ENCODE measurements around the gene CACTIN.
A peak's percentile ranks its signal among the peaks of the same experiment; 100 is the strongest.
"Not testable (repeated sequence)": the region's sequence is repeated elsewhere in the genome, so short reads cannot be mapped to it uniquely, and the experiment has no call there.

CACTIN gene

GRCh38 chr19:3584036-3584802 lies 42.4 kb downstream of the CACTIN start:
- H4K8ac ChIP-seq (ENCODE audit: low read length); H3K14ac ChIP-seq (ENCODE audit: low read length in 2 of 2); H2BK5ac ChIP-seq (ENCODE audit: low read depth, low read length, poor library complexity, severe bottlenecking); DNase-seq; H3K79me1 ChIP-seq (replicated peaks; ENCODE audit: low read length, poor library complexity, severe bottlenecking); H2BK15ac ChIP-seq (ENCODE audit: low read depth, poor library complexity, severe bottlenecking); H2AFZ ChIP-seq (ENCODE audit: low read depth, low read length); H3K36me3 ChIP-seq (ENCODE audit: control insufficient read depth in 1 of 2, insufficient read depth in 2 of 2, low read depth in 1 of 2, low read length in 2 of 2); H3K4me2 ChIP-seq (ENCODE audit: low read length, poor library complexity, severe bottlenecking); H2AK5ac ChIP-seq (ENCODE audit: low read length, severe bottlenecking); H4K91ac ChIP-seq (ENCODE audit: low read length); H3K9me3 ChIP-seq (ENCODE audit: control insufficient read depth, low read length); H2BK120ac ChIP-seq (ENCODE audit: low read depth, low read length); H3K4ac ChIP-seq (ENCODE audit: low read depth in 1 of 2, low read length in 2 of 2); H3K4me3 ChIP-seq (ENCODE audit: insufficient read depth in 1 of 2, low read depth in 1 of 2, low read length in 2 of 2); H3K23ac ChIP-seq (ENCODE audit: low read length in 2 of 2); H2BK12ac ChIP-seq (ENCODE audit: low read length in 2 of 2); H3K18ac ChIP-seq (ENCODE audit: low read depth in 1 of 2, low read length in 2 of 2); H3K27ac ChIP-seq (ENCODE audit: low read length, poor library complexity, severe bottlenecking); H3K9ac ChIP-seq (ENCODE audit: low read length): not testable (repeated sequence)
- Histone ChIP-seq H3K4me1 (ENCODE audit: control insufficient read depth, insufficient read depth, low read depth, low read length) (peaks cover 13% of the 10 kb centered on the region), H3K27me3 (ENCODE audit: control insufficient read depth in 1 of 2, insufficient read depth in 1 of 2, low read length in 2 of 2) (peaks cover 5 to 16% of the 10 kb centered on the region in 2 experiments)
- 88% methylated on average over 10 of the region's 15 CpGs for WGBS

GRCh38 chr19:3581792-3582191 lies 44.8 kb downstream of the CACTIN start:
- DNase-seq; H2AK5ac ChIP-seq (ENCODE audit: low read length, severe bottlenecking); H3K23ac ChIP-seq (ENCODE audit: low read length in 2 of 2); H2BK120ac ChIP-seq (ENCODE audit: low read depth, low read length); H3K79me1 ChIP-seq (replicated peaks; ENCODE audit: low read length, poor library complexity, severe bottlenecking); H3K9ac ChIP-seq (ENCODE audit: low read length); H3K4me3 ChIP-seq (ENCODE audit: insufficient read depth in 1 of 2, low read depth in 1 of 2, low read length in 2 of 2); H2BK5ac ChIP-seq (ENCODE audit: low read depth, low read length, poor library complexity, severe bottlenecking); H3K18ac ChIP-seq (ENCODE audit: low read depth in 1 of 2, low read length in 2 of 2); H2BK15ac ChIP-seq (ENCODE audit: low read depth, poor library complexity, severe bottlenecking); H3K4me2 ChIP-seq (ENCODE audit: low read length, poor library complexity, severe bottlenecking); H2AFZ ChIP-seq (ENCODE audit: low read depth, low read length); H2BK12ac ChIP-seq (ENCODE audit: low read length in 2 of 2); H3K4ac ChIP-seq (ENCODE audit: low read depth in 1 of 2, low read length in 2 of 2); H4K8ac ChIP-seq (ENCODE audit: low read length); H4K91ac ChIP-seq (ENCODE audit: low read length); H3K14ac ChIP-seq (ENCODE audit: low read length in 2 of 2); H3K9me3 ChIP-seq (ENCODE audit: control insufficient read depth, low read length); H3K27ac ChIP-seq (ENCODE audit: low read length, poor library complexity, severe bottlenecking): not testable (repeated sequence)
- H3K36me3 ChIP-seq (ENCODE audit: control insufficient read depth in 1 of 2, insufficient read depth in 2 of 2, low read depth in 1 of 2, low read length in 2 of 2) = peaks cover 0 to 22% of the 10 kb centered on the region in 2 experiments
- peaks cover 5 to 13% of the 10 kb centered on the region in 2 experiments for H3K27me3 ChIP-seq (ENCODE audit: control insufficient read depth in 1 of 2, insufficient read depth in 1 of 2, low read length in 2 of 2)
- H3K4me1 ChIP-seq (ENCODE audit: control insufficient read depth, insufficient read depth, low read depth, low read length) = peaks cover 18% of the 10 kb centered on the region
- 74% methylated on average over 4 of the region's 4 CpGs for WGBS

GRCh38 chr19:3580156-3580934 lies 46.2 kb downstream of the CACTIN start:
- 16% methylated on average over 8 of the region's 11 CpGs for WGBS
- peaks cover 9 to 36% of the 10 kb centered on the region in 2 experiments for H3K36me3 ChIP-seq (ENCODE audit: control insufficient read depth in 1 of 2, insufficient read depth in 2 of 2, low read depth in 1 of 2, low read length in 2 of 2)

GRCh38 chr19:3578390-3578789 lies 48.2 kb downstream of the CACTIN start:
- H3K4ac ChIP-seq (ENCODE audit: low read depth in 1 of 2, low read length in 2 of 2) = no peak overlapping the region
- no peaks in the 10 kb centered on the region for H3K27me3 ChIP-seq (ENCODE audit: control insufficient read depth in 1 of 2, insufficient read depth in 1 of 2, low read length in 2 of 2)
- no peak overlapping the region for H3K27ac ChIP-seq (ENCODE audit: low read length, poor library complexity, severe bottlenecking)
- H4K91ac ChIP-seq (ENCODE audit: low read length) = no peak overlapping the region
- peaks cover 15 to 50% of the 10 kb centered on the region in 2 experiments for H3K36me3 ChIP-seq (ENCODE audit: control insufficient read depth in 1 of 2, insufficient read depth in 2 of 2, low read depth in 1 of 2, low read length in 2 of 2)
- H2BK12ac ChIP-seq (ENCODE audit: low read length in 2 of 2) = peak overlapping the region in 1 of 2 experiments; percentile 5
- H3K9ac ChIP-seq (ENCODE audit: low read length) = no peak overlapping the region
- H2BK15ac ChIP-seq (ENCODE audit: low read depth, poor library complexity, severe bottlenecking) = peak overlapping the region; percentile 7
- H2BK120ac ChIP-seq (ENCODE audit: low read depth, low read length) = peak overlapping the region; percentile 49
- H3K4me3 ChIP-seq (ENCODE audit: insufficient read depth in 1 of 2, low read depth in 1 of 2, low read length in 2 of 2) = no peak overlapping the region
- peaks cover 11% of the 10 kb centered on the region for H3K79me1 ChIP-seq (replicated peaks; ENCODE audit: low read length, poor library complexity, severe bottlenecking)
- H3K4me2 ChIP-seq (ENCODE audit: low read length, poor library complexity, severe bottlenecking) = no peak overlapping the region
- no peak overlapping the region for H2AK5ac ChIP-seq (ENCODE audit: low read length, severe bottlenecking)
- H3K23ac ChIP-seq (ENCODE audit: low read length in 2 of 2) = no peak overlapping the region
- H4K8ac ChIP-seq (ENCODE audit: low read length) = no peak overlapping the region
- H2AFZ ChIP-seq (ENCODE audit: low read depth, low read length) = no peak overlapping the region
- 77% methylated on average over 17 of the region's 17 CpGs for WGBS
- H2BK5ac ChIP-seq (ENCODE audit: low read depth, low read length, poor library complexity, severe bottlenecking) = no peak overlapping the region
- H3K4me1 ChIP-seq (ENCODE audit: control insufficient read depth, insufficient read depth, low read depth, low read length) = peaks cover 26% of the 10 kb centered on the region
- H3K14ac ChIP-seq (ENCODE audit: low read length in 2 of 2) = no peak overlapping the region
- DNase-seq = no peak
- no peak overlapping the region for H3K18ac ChIP-seq (ENCODE audit: low read depth in 1 of 2, low read length in 2 of 2)
- no peaks in the 10 kb centered on the region for H3K9me3 ChIP-seq (ENCODE audit: control insufficient read depth, low read length)

More at GRCh38 chr19:3580156-3580934, 46.2 kb downstream of the CACTIN start:
- Histone ChIP-seq H2AK5ac (ENCODE audit: low read length, severe bottlenecking) (no peak overlapping the region), H4K91ac (ENCODE audit: low read length) (no peak overlapping the region), H3K27ac (ENCODE audit: low read length, poor library complexity, severe bottlenecking) (no peak overlapping the region), H2AFZ (ENCODE audit: low read depth, low read length) (no peak overlapping the region), H2BK120ac (ENCODE audit: low read depth, low read length) (no peak overlapping the region), H2BK15ac (ENCODE audit: low read depth, poor library complexity, severe bottlenecking) (no peak overlapping the region), H2BK5ac (ENCODE audit: low read depth, low read length, poor library complexity, severe bottlenecking) (no peak overlapping the region), H3K4ac (ENCODE audit: low read depth in 1 of 2, low read length in 2 of 2) (peak overlapping the region in 1 of 2 experiments; percentile 40), H3K4me2 (ENCODE audit: low read length, poor library complexity, severe bottlenecking) (no peak overlapping the region), H3K9me3 (ENCODE audit: control insufficient read depth, low read length) (no peaks in the 10 kb centered on the region), H3K23ac (ENCODE audit: low read length in 2 of 2) (no peak overlapping the region), H2BK12ac (ENCODE audit: low read length in 2 of 2) (no peak overlapping the region), H3K4me1 (ENCODE audit: control insufficient read depth, insufficient read depth, low read depth, low read length) (peaks cover 22% of the 10 kb centered on the region), H3K27me3 (ENCODE audit: control insufficient read depth in 1 of 2, insufficient read depth in 1 of 2, low read length in 2 of 2) (no peaks in the 10 kb centered on the region), H4K8ac (ENCODE audit: low read length) (peak overlapping the region; percentile 14), H3K79me1 (replicated peaks; ENCODE audit: low read length, poor library complexity, severe bottlenecking) (peaks cover 2% of the 10 kb centered on the region), H3K14ac (ENCODE audit: low read length in 2 of 2) (no peak overlapping the region), H3K18ac (ENCODE audit: low read depth in 1 of 2, low read length in 2 of 2) (peak overlapping the region in 1 of 2 experiments; percentile 21), H3K9ac (ENCODE audit: low read length) (peak overlapping the region; percentile 77), H3K4me3 (ENCODE audit: insufficient read depth in 1 of 2, low read depth in 1 of 2, low read length in 2 of 2) (no peak overlapping the region)
- DNase-seq = peak; percentile 99

Data from mesenchymal stem cell (in vitro differentiated cells and primary cell).